IMR-90 (cell line): ENCODE measurements around the gene GNAI3. TPM values are rescaled to one million over a fixed set of nuclear protein-coding genes. Genes with fewer than 3 reads are reported as not detected.

Experiments used
- ATAC-seq: fragments of 200-7000 bp; cut with Tn5 transposase; 2 replicates; pipeline ENCODE4 v1.9.1; 2020; ENCODE audit warnings: low read depth, mild to moderate bottlenecking, moderate library complexity
- BruUV-seq: library from RNA; stranded (reverse); fragments of 400-500 nt; replicated peaks from 2 replicates; lab custom pipeline; 2021; lab: Mats Ljungman, UMichigan
- CTCF ChIA-PET: fragments of 300-600 bp; formaldehyde crosslinking; extraction: SDS; loops from one replicate; lab custom pipeline; 2021; ENCODE audit warnings: antibody characterized with exemption; lab: Yijun Ruan, JAX
- POLR2A ChIA-PET: fragments of 300-600 bp; sonication (Branson Sonifier 250); formaldehyde crosslinking; loops from one replicate; lab custom pipeline; 2022; ENCODE audit warnings: antibody characterized with exemption; ENCODE audit not compliant: unreplicated experiment; lab: Charles Lee
- DNase-seq: peaks from one replicate; pipeline ENCODE4 v3.0.0; 2013
- H2AFZ ChIP-seq: replicated peaks from 2 replicates; pipeline ENCODE3; 2013; ENCODE audit warnings: low read length, mild to moderate bottlenecking; ENCODE audit not compliant: poor library complexity
- H2AK5ac ChIP-seq: 2 replicates; pipeline ENCODE4 v1.6.1; 2013; ENCODE audit warnings: low read depth, low read length, inconsistent platforms
- H2AK9ac ChIP-seq: replicated peaks from 2 replicates; pipeline ENCODE3; 2013; ENCODE audit warnings: mild to moderate bottlenecking, low read depth, low read length, moderate library complexity; ENCODE audit not compliant: poor library complexity
- H2BK120ac ChIP-seq: 2 replicates; pipeline ENCODE4 v1.6.1; 2013; ENCODE audit warnings: low read depth, low read length, inconsistent platforms
- H2BK15ac ChIP-seq: 3 replicates; pipeline ENCODE4 v1.6.1; 2013; ENCODE audit warnings: low read depth, low read length, inconsistent platforms
- H2BK20ac ChIP-seq: 2 replicates; pipeline ENCODE4 v1.6.1; 2013; ENCODE audit warnings: low read depth, mild to moderate bottlenecking, inconsistent platforms, low read length, moderate library complexity
- H2BK5ac ChIP-seq: 2 replicates; pipeline ENCODE4 v1.6.1; 2013; ENCODE audit warnings: mild to moderate bottlenecking, low read depth, low read length, inconsistent platforms; ENCODE audit not compliant: poor library complexity, severe bottlenecking
- H3K14ac ChIP-seq: replicated peaks from 2 replicates; pipeline ENCODE4 v1.6.1; 2013; ENCODE audit warnings: low read depth, low read length, inconsistent platforms
- H3K18ac ChIP-seq: 2 replicates; pipeline ENCODE4 v1.6.1; 2013; ENCODE audit warnings: low read depth, low read length, control low read depth
- H3K23ac ChIP-seq: 2 replicates; pipeline ENCODE4 v1.6.1; 2013; ENCODE audit warnings: low read depth, low read length, inconsistent platforms
- H3K27ac ChIP-seq: 2 replicates; pipeline ENCODE4 v1.5.1; 2013; ENCODE audit warnings: mild to moderate bottlenecking, control low read depth, low read length; ENCODE audit not compliant: insufficient read depth
- H3K27me3 ChIP-seq: 2 replicates; pipeline ENCODE4 v1.6.1; 2013; ENCODE audit warnings: low read length; ENCODE audit not compliant: control insufficient read depth, insufficient read depth
- H3K36me3 ChIP-seq: 2 replicates; pipeline ENCODE4 v1.6.1; 2013; ENCODE audit warnings: low read length, mixed read lengths; ENCODE audit not compliant: control insufficient read depth, insufficient read depth
- H3K4ac ChIP-seq: 2 replicates; pipeline ENCODE4 v1.6.1; 2013; ENCODE audit warnings: low read depth, low read length, inconsistent platforms
- H3K4me1 ChIP-seq: 2 replicates; pipeline ENCODE4 v1.6.1; 2013; ENCODE audit warnings: low read length, mixed read lengths; ENCODE audit not compliant: control insufficient read depth, insufficient read depth
- H3K4me2 ChIP-seq: 2 replicates; pipeline ENCODE4 v1.6.1; 2013; ENCODE audit warnings: low read depth, mild to moderate bottlenecking, control low read depth, low read length, moderate library complexity
- H3K4me3 ChIP-seq: 2 replicates; pipeline ENCODE4 v1.5.1; 2013; ENCODE audit warnings: low read depth, mild to moderate bottlenecking, control low read depth, low read length, moderate library complexity; ENCODE audit not compliant: insufficient read depth
- H3K56ac ChIP-seq: 2 replicates; pipeline ENCODE4 v1.6.1; 2013; ENCODE audit warnings: low read length, inconsistent platforms; ENCODE audit not compliant: insufficient read depth; ENCODE audit errors: extremely low read depth
- H3K79me1 ChIP-seq, 2 experiments: 2 replicates each; pipeline ENCODE4 v1.6.1; 2013; ENCODE audit warnings: low read length in 2 of 2, inconsistent platforms in 1 of 2, low read depth in 1 of 2
- H3K9ac ChIP-seq: 2 replicates; pipeline ENCODE4 v1.6.1; 2013; ENCODE audit warnings: low read depth, low read length, control low read depth
- H3K9me1 ChIP-seq: 2 replicates; pipeline ENCODE4 v1.6.1; 2013; ENCODE audit warnings: low read length, inconsistent platforms; ENCODE audit not compliant: insufficient read depth
- H3K9me3 ChIP-seq: 2 replicates; pipeline ENCODE4 v1.6.1; 2013; ENCODE audit warnings: low read length; ENCODE audit not compliant: control insufficient read depth, insufficient read depth
- H4K20me1 ChIP-seq: 2 replicates; pipeline ENCODE4 v1.6.1; 2013; ENCODE audit warnings: low read length, inconsistent platforms; ENCODE audit not compliant: insufficient read depth
- H4K5ac ChIP-seq: 2 replicates; pipeline ENCODE4 v1.6.1; 2013; ENCODE audit warnings: mild to moderate bottlenecking, low read depth, low read length, control low read depth
- H4K8ac ChIP-seq, 2 experiments: 2 replicates each; pipeline ENCODE4 v1.6.1; 2013; ENCODE audit warnings: low read depth in 2 of 2, low read length in 2 of 2, control low read depth in 1 of 2, inconsistent platforms in 1 of 2
- H4K91ac ChIP-seq: 2 replicates; pipeline ENCODE4 v1.6.1; 2013; ENCODE audit warnings: low read depth, low read length, inconsistent platforms; ENCODE audit not compliant: insufficient read depth
- BHLHE40 ChIP-seq: fragments of 150-350 bp; IDR thresholded peaks from 2 replicates; pipeline ENCODE4 v1.6.1; 2016; ENCODE audit warnings: mild to moderate bottlenecking, low read depth, low read length
- CEBPB ChIP-seq: IDR thresholded peaks from 2 replicates; pipeline ENCODE4 v1.6.1; 2012; ENCODE audit warnings: low read depth, low read length, improper control_type of control experiment
- WGBS, 2 experiments: methylation state at CpG; one replicate each; pipeline versions ENCODE4 v1.1.5 to v1.1.7; 2013; ENCODE audit warnings: missing lambda C conversion rate in 2 of 2; ENCODE audit not compliant: insufficient read length in 1 of 2; ENCODE audit errors: extremely low coverage in 2 of 2; 5-methylcytosine and 5-hydroxymethylcytosine counted together
- dilution Hi-C: fragments of 300-500 bp; cut with HindIII; formaldehyde crosslinking; loops from one replicate; pipeline ENCODE4 v1.14.3; 2018; ENCODE audit warnings: low sequenced_read_pairs; ENCODE audit not compliant: unreplicated experiment
- in situ Hi-C: fragments of 300-500 bp; cut with MboI; formaldehyde crosslinking; loops from 3 replicates; pipeline ENCODE4 v1.14.3; 2019; ENCODE audit warnings: low sequenced_read_pairs, inconsistent platforms, mixed read lengths
- intact Hi-C: fragments of 100-400 bp; cut with micrococcal nuclease; formaldehyde crosslinking; loops from 2 replicates; pipeline ENCODE4 v1.10.0; 2022
- polyA plus RNA-seq, 3 experiments: library from polyadenylated mRNA; depleted of rRNA; stranded (reverse); fragments of >200 nt; gene quantifications; 2 replicates each; pipeline ENCODE4 v1.2.3, GENCODE V29; 2012; ENCODE audit warnings: low replicate concordance in 1 of 3
- total RNA-seq: library from RNA; depleted of rRNA; stranded (reverse); fragments of >200 nt; gene quantifications from 2 replicates; pipeline ENCODE4 v1.2.3, GENCODE V29; 2012

GNAI3 gene
- total and polyA plus RNA-seq, 2 of the 4 experiments (the other 2 are of a cell fraction), result 5.9 to 14.9 TPM

DNA sequence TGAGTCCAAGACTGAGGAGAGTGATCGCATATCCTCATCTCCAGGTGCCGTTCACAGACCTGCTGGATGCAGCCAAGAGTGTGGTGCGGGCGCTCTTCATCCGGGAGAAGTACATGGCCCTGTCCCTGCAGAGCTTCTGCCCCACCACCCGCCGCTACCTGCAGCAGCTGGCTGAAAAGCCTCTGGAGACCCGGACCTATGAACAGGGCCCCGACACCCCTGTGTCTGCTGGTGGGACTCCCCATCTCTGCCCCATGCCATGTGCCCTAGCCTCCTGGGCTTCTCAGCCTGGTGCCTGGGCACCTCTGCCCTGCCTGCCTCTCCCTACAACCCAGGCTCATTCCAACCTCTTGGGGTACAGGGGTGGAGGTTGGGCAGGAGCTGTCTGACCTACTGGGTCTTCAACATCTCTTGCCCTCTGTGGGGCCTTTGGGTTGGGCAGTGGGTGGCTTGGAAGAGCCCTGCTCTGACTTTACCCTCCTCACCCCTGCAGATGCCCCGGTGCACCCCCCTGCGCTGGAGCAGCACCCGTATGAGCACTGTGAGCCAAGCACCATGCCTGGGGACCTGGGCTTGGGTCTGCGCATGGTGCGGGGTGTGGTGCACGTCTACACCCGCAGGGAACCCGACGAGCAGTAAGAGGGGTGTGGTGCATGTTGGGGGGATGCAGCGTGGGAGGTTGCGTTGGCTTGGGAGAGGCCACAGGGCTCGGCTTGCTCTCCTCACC, 78.4 kb downstream of the GNAI3 start (continued):
- TF ChIP-seq CEBPB, result no peak

DNA sequence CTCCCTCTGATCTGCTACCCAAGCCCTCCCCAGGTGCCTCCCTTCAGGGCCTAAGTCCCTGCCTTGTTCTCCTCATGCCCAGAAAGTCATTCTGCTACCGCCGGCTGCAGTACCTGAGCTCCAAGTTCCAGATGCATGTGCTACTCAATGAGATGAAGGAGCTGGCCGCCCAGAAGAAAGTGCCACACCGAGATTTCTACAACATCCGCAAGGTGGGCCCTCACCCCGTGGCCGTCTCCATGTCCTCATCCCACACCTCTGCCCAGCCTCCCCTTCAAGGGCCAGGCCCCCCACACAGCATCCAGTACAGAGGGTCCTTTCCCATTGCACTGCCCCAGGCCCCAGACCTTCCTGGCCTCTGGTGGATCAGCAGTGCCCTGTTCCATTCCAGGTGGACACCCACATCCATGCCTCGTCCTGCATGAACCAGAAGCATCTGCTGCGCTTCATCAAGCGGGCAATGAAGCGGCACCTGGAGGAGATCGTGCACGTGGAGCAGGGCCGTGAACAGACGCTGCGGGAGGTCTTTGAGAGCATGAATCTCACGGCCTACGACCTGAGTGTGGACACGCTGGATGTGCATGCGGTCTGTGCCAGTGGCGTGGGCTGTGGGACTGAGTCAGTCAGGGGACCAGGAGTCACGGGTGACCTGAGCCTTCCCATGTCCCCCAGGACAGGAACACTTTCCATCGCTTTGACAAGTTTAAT, 79.4 kb downstream of the GNAI3 start:
- dilution Hi-C loops, result no loop called here
- WGBS, 2 experiments, result 97% methylated on average over 17 of the region's 23 CpGs; no CpG with 5 or more reads in 1 of the 2 experiments
- ATAC-seq, result no peak
- Histone ChIP-seq H3K18ac (no peak overlapping the region), H3K27ac (no peak overlapping the region), H2BK20ac (no peak overlapping the region), H2AK9ac (peak overlapping the region; percentile 55), H3K27me3 (no peaks in the 10 kb centered on the region), H3K4ac (no peak overlapping the region), H2AK5ac (no peak overlapping the region; the same call in 1 of the 2 replicates), H3K9me1 (peaks cover 10% of the 10 kb centered on the region; the same call in 1 of the 2 replicates), H3K4me1 (peaks cover 19% of the 10 kb centered on the region), H3K36me3 (peaks cover 66% of the 10 kb centered on the region), H3K79me1 (peaks cover 24 to 72% of the 10 kb centered on the region in 2 experiments), H2BK120ac (no peak overlapping the region), H4K91ac (no peak overlapping the region), H3K9me3 (no peaks in the 10 kb centered on the region), H3K23ac (no peak overlapping the region), H4K8ac (no peak overlapping the region), H3K14ac (no peak overlapping the region), H4K5ac (no peak overlapping the region), H3K9ac (no peak overlapping the region), H3K56ac (no peak overlapping the region), H2BK5ac (no peak overlapping the region), H2AFZ (no peak overlapping the region), H3K4me3 (no peak overlapping the region), H4K20me1 (peaks cover 46% of the 10 kb centered on the region), H2BK15ac (no peak overlapping the region), H3K4me2 (no peak overlapping the region)
- BruUV-seq, result no TSS peak
- TF ChIP-seq BHLHE40, result no peak
- in situ Hi-C loops, result no loop called here
- POLR2A ChIA-PET, result interaction anchor here (1.5 kb wide), 1 partner anchor 80 kb away, joined by 4 read pairs; the partner anchor contains the start of gene GNAI3
- no peak for DNase-seq
- CTCF ChIA-PET, result no interaction called here
- intact Hi-C loops, result loop anchor here (10.0 kb wide), 1 partner anchor 343 kb away; the partner anchor contains the start of gene PSRC1
